Measurements from ENCODE around the gene GSTA5.
"Not testable (repeated sequence)": the region's sequence is repeated elsewhere in the genome, so short reads cannot be mapped to it uniquely, and the experiment has no call there.

Gene GSTA5

DNA sequence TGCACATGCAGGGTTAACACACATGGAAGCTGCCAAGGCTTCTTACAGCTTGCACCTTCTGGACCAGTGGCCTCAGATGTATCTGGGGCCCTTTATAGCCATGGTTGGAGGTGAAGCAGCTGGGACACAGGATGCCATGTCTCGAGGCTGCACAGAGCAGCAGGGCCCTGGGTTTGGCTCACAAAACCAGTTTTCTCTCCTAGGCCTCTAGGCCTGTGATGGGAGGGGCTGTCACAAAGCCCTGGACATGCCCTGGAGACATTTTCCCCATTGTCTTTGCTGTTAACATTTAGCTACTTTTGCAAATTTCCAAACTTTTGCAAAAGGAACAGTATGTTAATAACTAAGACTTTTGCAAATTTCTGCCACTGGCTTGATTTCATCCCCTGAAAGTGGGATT, 18.8 kb downstream of the GSTA5 start:
- H3K9me3 ChIP-seq: peaks cover 27% of the 10 kb centered on the region
- H3K27me3 ChIP-seq: no peaks in the 10 kb centered on the region
- H3K4me2 ChIP-seq: no peak overlapping the region
- TF ChIP-seq Cebpa-rat (IDR thresholded peaks at IDR 0.05): no peak
- H3K9ac ChIP-seq: no peak overlapping the region
- no peak overlapping the region for H3K4me3 ChIP-seq
- no peak overlapping the region for H3K27ac ChIP-seq
- no peaks in the 10 kb centered on the region for H4K20me1 ChIP-seq
- no peaks in the 10 kb centered on the region for H3K36me3 ChIP-seq
- no peaks in the 10 kb centered on the region for H3K4me1 ChIP-seq

DNA sequence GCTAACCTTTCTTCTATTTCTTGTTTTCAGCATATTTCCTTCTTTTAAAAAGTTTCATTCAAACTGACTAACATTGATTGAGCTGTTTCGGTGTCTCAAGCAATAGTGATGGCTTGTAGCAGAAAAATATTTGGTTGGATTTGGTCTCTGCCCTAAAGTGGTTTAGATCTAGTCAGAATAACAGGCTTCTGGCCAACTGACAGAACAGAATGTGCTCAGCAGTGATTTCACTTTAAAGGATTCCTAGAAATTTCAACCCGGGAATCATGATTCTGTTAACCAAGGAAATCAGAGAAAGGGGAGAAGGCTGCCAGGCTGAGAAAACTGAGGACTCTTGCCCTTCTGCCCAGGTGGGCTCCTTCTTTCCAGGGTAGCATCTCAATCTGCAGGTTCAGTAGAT, 20.4 kb downstream of the GSTA5 start:
- TF ChIP-seq Cebpa-rat (IDR thresholded peaks at IDR 0.05): no peak
- Histone ChIP-seq H3K9me3 (peaks cover 22% of the 10 kb centered on the region), H4K20me1 (no peaks in the 10 kb centered on the region), H3K27me3 (no peaks in the 10 kb centered on the region), H3K9ac (no peak overlapping the region), H3K4me2 (no peak overlapping the region), H3K36me3 (no peaks in the 10 kb centered on the region), H3K4me1 (no peaks in the 10 kb centered on the region), H3K27ac (no peak overlapping the region), H3K4me3 (no peak overlapping the region)

GRCh38 chr6:52815167-52816092, 25.2 kb downstream of the GSTA5 start:
- Histone ChIP-seq H3K9ac (no peak overlapping the region), H3K4me2 (no peak overlapping the region), H3K4me3 (no peak overlapping the region), H4K20me1 (no peaks in the 10 kb centered on the region), H3K4me1 (no peaks in the 10 kb centered on the region), H3K27me3 (no peaks in the 10 kb centered on the region), H3K9me3 (no peaks in the 10 kb centered on the region), H3K27ac (no peak overlapping the region), H3K36me3 (no peaks in the 10 kb centered on the region)
- TF ChIP-seq Cebpa-rat (IDR thresholded peaks at IDR 0.05): no peak

GRCh38 chr6:52814545-52814944, 26.1 kb downstream of the GSTA5 start:
- H3K36me3 ChIP-seq, H3K4me1 ChIP-seq, H3K27me3 ChIP-seq, H3K9me3 ChIP-seq, H3K9ac ChIP-seq, H3K4me2 ChIP-seq, H3K27ac ChIP-seq, H4K20me1 ChIP-seq, H3K4me3 ChIP-seq: not testable (repeated sequence)

DNA sequence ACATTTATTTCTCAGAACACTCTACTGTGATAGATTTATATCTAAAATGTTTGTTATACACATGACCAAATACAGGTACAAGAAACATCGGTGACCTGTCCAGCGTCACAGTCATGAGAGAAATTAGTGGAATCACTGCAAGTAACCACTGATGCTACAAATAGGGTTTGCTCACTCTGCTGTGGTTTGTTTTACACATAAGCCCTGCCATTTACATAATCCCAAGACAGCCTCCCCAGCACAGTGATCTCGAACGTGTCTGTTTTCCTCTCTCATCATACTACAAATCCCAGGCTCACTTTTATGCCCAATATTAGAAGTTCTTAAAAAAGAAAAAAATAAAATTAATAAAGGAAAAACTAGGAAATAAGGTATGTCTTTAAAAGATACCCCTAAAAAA, 30.8 kb downstream of the GSTA5 start:
- not testable (repeated sequence) for H4K20me1 ChIP-seq, H3K27me3 ChIP-seq, H3K9me3 ChIP-seq, H3K4me2 ChIP-seq, H3K36me3 ChIP-seq, H3K4me3 ChIP-seq, H3K4me1 ChIP-seq, H3K9ac ChIP-seq, H3K27ac ChIP-seq

GRCh38 chr6:52808660-52809059, 32.0 kb downstream of the GSTA5 start:
- no peak overlapping the region for H3K4me2 ChIP-seq
- H4K20me1 ChIP-seq: no peaks in the 10 kb centered on the region
- no peaks in the 10 kb centered on the region for H3K27me3 ChIP-seq
- no peaks in the 10 kb centered on the region for H3K9me3 ChIP-seq
- no peak overlapping the region for H3K4me3 ChIP-seq
- no peak for TF ChIP-seq Cebpa-rat (IDR thresholded peaks at IDR 0.05)
- H3K36me3 ChIP-seq: no peaks in the 10 kb centered on the region
- H3K9ac ChIP-seq: no peak overlapping the region
- H3K4me1 ChIP-seq: no peaks in the 10 kb centered on the region
- no peak overlapping the region for H3K27ac ChIP-seq

GRCh38 chr6:52803668-52804255, 36.9 kb downstream of the GSTA5 start, which contains the start of gene GSTA1:
Gene GSTA1, minus strand, starts transcription at chr6:52803816. Its CDS starts 4,549 bp downstream, at chr6:52799267.
- not testable (repeated sequence) for H3K4me1 ChIP-seq, H3K4me2 ChIP-seq, H3K9ac ChIP-seq, H3K36me3 ChIP-seq, H3K4me3 ChIP-seq, H3K27ac ChIP-seq, H3K9me3 ChIP-seq, H4K20me1 ChIP-seq, H3K27me3 ChIP-seq

GRCh38 chr6:52802806-52803205, 37.8 kb downstream of the GSTA5 start:
- Histone ChIP-seq H3K36me3 (no peaks in the 10 kb centered on the region), H3K9ac (no peak overlapping the region), H3K27ac (no peak overlapping the region), H3K27me3 (no peaks in the 10 kb centered on the region), H3K4me3 (no peak overlapping the region), H3K4me2 (no peak overlapping the region), H4K20me1 (no peaks in the 10 kb centered on the region), H3K9me3 (no peaks in the 10 kb centered on the region), H3K4me1 (no peaks in the 10 kb centered on the region)
- TF ChIP-seq Cebpa-rat (IDR thresholded peaks at IDR 0.05): no peak

GRCh38 chr6:52801188-52801841, 39.3 kb downstream of the GSTA5 start:
- Histone ChIP-seq H3K27ac (no peak overlapping the region), H4K20me1 (no peaks in the 10 kb centered on the region), H3K36me3 (no peaks in the 10 kb centered on the region), H3K9ac (no peak overlapping the region), H3K27me3 (no peaks in the 10 kb centered on the region), H3K4me2 (no peak overlapping the region), H3K4me3 (no peak overlapping the region), H3K9me3 (no peaks in the 10 kb centered on the region), H3K4me1 (no peaks in the 10 kb centered on the region)
- no peak for TF ChIP-seq Cebpa-rat (IDR thresholded peaks at IDR 0.05)

DNA sequence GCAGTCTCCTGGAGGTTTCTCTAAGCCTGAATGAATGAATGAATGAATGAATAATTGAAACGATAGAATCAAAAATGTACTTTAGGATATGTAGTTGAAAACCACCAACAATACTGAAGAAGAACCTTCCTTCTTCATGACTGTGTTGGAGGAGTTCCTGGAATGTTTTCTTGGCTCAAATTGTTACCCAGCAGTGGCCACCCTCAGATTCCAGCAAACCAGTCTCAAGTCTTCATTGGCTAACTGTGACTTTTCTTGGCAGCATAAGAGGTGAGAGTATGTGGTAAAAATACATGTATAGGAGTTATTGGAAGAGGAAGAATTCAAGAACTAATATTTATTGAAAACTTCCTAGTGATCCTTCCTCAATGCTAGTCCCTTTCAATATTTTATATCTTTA, 41.3 kb downstream of the GSTA5 start:
- not testable (repeated sequence) for H3K4me1 ChIP-seq, H3K9me3 ChIP-seq, H3K4me2 ChIP-seq, H3K27me3 ChIP-seq, H3K9ac ChIP-seq, H3K4me3 ChIP-seq, H3K27ac ChIP-seq, H4K20me1 ChIP-seq, H3K36me3 ChIP-seq

- H3K4me3 ChIP-seq, H3K36me3 ChIP-seq, H3K4me2 ChIP-seq, H3K27me3 ChIP-seq, H3K27ac ChIP-seq, H3K4me1 ChIP-seq, H3K9ac ChIP-seq, H4K20me1 ChIP-seq: not testable (repeated sequence)
- H3K9me3 ChIP-seq: peaks cover 15% of the 10 kb centered on the region
Measured at GRCh38 chr6:52794366-52794765, 46.2 kb downstream of the GSTA5 start.
